PFSK-1 (cell line): ENCODE results near the gene LYSMD3.

Source experiments
- FOXP2 ChIP-seq: optimal IDR thresholded peaks from 2 replicates; pipeline ENCODE3; 2011; ENCODE audit warnings: borderline replicate concordance, control low read depth, inconsistent platforms; ENCODE audit not compliant: insufficient read depth; ENCODE audit errors: extremely low read length, extremely low read depth
- POLR2AphosphoS5 ChIP-seq: IDR thresholded peaks from 2 replicates; pipeline ENCODE4 v1.6.1; 2012; ENCODE audit warnings: low read depth, mild to moderate bottlenecking, control low read depth, low read length, moderate library complexity
- REST ChIP-seq, 2 experiments: IDR thresholded peaks; 2 replicates each; pipeline versions ENCODE4 v1.6.1 to v1.8.0; 2011 to 2012; ENCODE audit warnings: low read depth in 2 of 2, low read length in 2 of 2, control low read depth in 1 of 2, inconsistent platforms in 1 of 2, mild to moderate bottlenecking in 1 of 2, moderate library complexity in 1 of 2; ENCODE audit not compliant: insufficient read depth in 1 of 2
- SIN3A ChIP-seq: IDR thresholded peaks from 2 replicates; pipeline ENCODE4 v1.6.1; 2012; ENCODE audit warnings: mild to moderate bottlenecking, low read length, moderate library complexity, borderline replicate concordance; ENCODE audit not compliant: insufficient read depth
- TAF1 ChIP-seq: IDR thresholded peaks from 2 replicates; pipeline ENCODE4 v1.6.1; 2012; ENCODE audit warnings: low read length, control low read depth, borderline replicate concordance; ENCODE audit not compliant: insufficient read depth

LYSMD3 gene

GRCh38 chr5:90542827-90543519 lies 13.6 kb upstream of the LYSMD3 start:
- no peak for TF ChIP-seq FOXP2
- no peak for TF ChIP-seq POLR2AphosphoS5
- TF ChIP-seq REST (IDR thresholded peaks at IDR 0.05; ENCODE audit: insufficient read depth in 1 of 2, low read depth in 2 of 2, low read length in 2 of 2), result no peak
- no peak for TF ChIP-seq TAF1
- no peak for TF ChIP-seq SIN3A

GRCh38 chr5:90534922-90535321 lies 5.5 kb upstream of the LYSMD3 start:
- TF ChIP-seq SIN3A, result no peak
- TF ChIP-seq FOXP2, result no peak
- no peak for TF ChIP-seq REST (IDR thresholded peaks at IDR 0.05; ENCODE audit: insufficient read depth in 1 of 2, low read depth in 2 of 2, low read length in 2 of 2)
- TF ChIP-seq POLR2AphosphoS5, result no peak

DNA sequence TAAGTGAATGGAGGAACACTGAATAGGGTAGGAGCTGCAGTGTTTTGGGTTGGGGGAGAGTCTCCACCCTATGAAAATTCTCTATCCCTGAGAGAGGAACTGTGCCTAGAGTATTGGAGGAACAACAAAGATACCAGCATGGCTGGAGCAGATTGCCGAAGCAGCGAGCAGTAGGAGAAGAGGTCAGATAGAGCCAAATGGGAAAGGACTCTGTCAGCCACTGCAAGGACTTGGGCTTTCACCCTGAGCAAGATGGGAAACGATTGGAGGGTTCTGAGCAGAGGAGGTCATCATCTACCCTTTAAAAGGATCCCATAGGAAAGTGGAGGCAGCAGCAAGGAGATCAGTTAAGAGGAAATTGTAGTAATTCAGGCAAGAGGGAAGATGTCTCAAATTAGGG lies 4.4 kb upstream of the LYSMD3 start:
- no peak for TF ChIP-seq SIN3A
- TF ChIP-seq TAF1, result no peak
- no peak for TF ChIP-seq REST (IDR thresholded peaks at IDR 0.05; ENCODE audit: insufficient read depth in 1 of 2, low read depth in 2 of 2, low read length in 2 of 2)
- TF ChIP-seq POLR2AphosphoS5, result no peak
- no peak for TF ChIP-seq FOXP2

- TF ChIP-seq FOXP2 (no peak), REST (IDR thresholded peaks at IDR 0.05; ENCODE audit: insufficient read depth in 1 of 2, low read depth in 2 of 2, low read length in 2 of 2) (no peak)
Measured at GRCh38 chr5:90530736-90531487, 1.5 kb upstream of the LYSMD3 start.
